ENCODE measurements around the gene RREB1.

Gene RREB1

GRCh38 chr6:7298113-7298512 is 190.4 kb downstream of the RREB1 start:
- peaks cover 4% of the 10 kb centered on the region for H3K27me3 Mint-ChIP-seq (ENCODE audit: low read depth, poor library complexity)
- no peak overlapping the region for H3K27ac Mint-ChIP-seq
- H3K36me3 Mint-ChIP-seq (ENCODE audit: low read depth) = peaks cover 74% of the 10 kb centered on the region
- no peak overlapping the region for H3K4me3 Mint-ChIP-seq
- no peaks in the 10 kb centered on the region for H3K4me1 Mint-ChIP-seq
- TF ChIP-seq CTCF (IDR thresholded peaks at IDR 0.05) = no peak
- no peaks in the 10 kb centered on the region for H3K9me3 Mint-ChIP-seq
- DNase-seq = no peak

GRCh38 chr6:7300926-7301325 is 193.2 kb downstream of the RREB1 start:
- H3K4me3 Mint-ChIP-seq = no peak overlapping the region
- no peak for TF ChIP-seq CTCF (IDR thresholded peaks at IDR 0.05)
- no peaks in the 10 kb centered on the region for H3K9me3 Mint-ChIP-seq
- peaks cover 4% of the 10 kb centered on the region for H3K27me3 Mint-ChIP-seq (ENCODE audit: low read depth, poor library complexity)
- peak overlapping the region; percentile 8 for H3K27ac Mint-ChIP-seq
- DNase-seq = no peak
- peaks cover 4% of the 10 kb centered on the region for H3K4me1 Mint-ChIP-seq
- peaks cover 78% of the 10 kb centered on the region for H3K36me3 Mint-ChIP-seq (ENCODE audit: low read depth)

Data from nephron progenitor cell (in vitro differentiated cells).